NOMO-1 treated with dmso at 0.1 percent for 144 hours (cell line): Measurements from ENCODE around the gene CNBD2.
A peak's percentile ranks its signal among the peaks of the same experiment; 100 is the strongest.
"Not testable (repeated sequence)": the region's sequence is repeated elsewhere in the genome, so short reads cannot be mapped to it uniquely, and the experiment has no call there.

Experiments
- DNase-seq: peaks from one replicate; lab custom pipeline; 2025; ENCODE audit not compliant: unreplicated experiment; lab: John Stamatoyannopoulos, UW

Gene CNBD2

GRCh38 chr20:36018208-36018988 is 50.0 kb downstream of the CNBD2 start:
- no peak for DNase-seq

- not testable (repeated sequence) for DNase-seq
These were observed 57.7 kb downstream of the CNBD2 start for GRCh38 chr20:36026131-36026530.

- DNase-seq: no peak
These were observed 59.9 kb downstream of the CNBD2 start for GRCh38 chr20:36028106-36028808.

GRCh38 chr20:36030149-36030548 is 61.8 kb downstream of the CNBD2 start:
- DNase-seq: no peak

- no peak for DNase-seq
These were observed 63.4 kb downstream of the CNBD2 start for GRCh38 chr20:36031806-36032205.

GRCh38 chr20:36034875-36035274 is 66.5 kb downstream of the CNBD2 start:
- DNase-seq: no peak

GRCh38 chr20:36035745-36036144 is 67.4 kb downstream of the CNBD2 start:
- DNase-seq: no peak

- no peak for DNase-seq
These were observed 68.3 kb downstream of the CNBD2 start for GRCh38 chr20:36036688-36037087.

GRCh38 chr20:36040571-36040970 is 72.2 kb downstream of the CNBD2 start:
- no peak for DNase-seq

- DNase-seq: no peak
These were observed 75.1 kb downstream of the CNBD2 start for GRCh38 chr20:36043441-36043840.

GRCh38 chr20:36043892-36044515 is 75.6 kb downstream of the CNBD2 start:
- no peak for DNase-seq

GRCh38 chr20:36045373-36045714 is 77.0 kb downstream of the CNBD2 start:
- no peak for DNase-seq

GRCh38 chr20:36046073-36046798 is 77.8 kb downstream of the CNBD2 start:
- not testable (repeated sequence) for DNase-seq

GRCh38 chr20:36049408-36049807 is 81.0 kb downstream of the CNBD2 start:
- not testable (repeated sequence) for DNase-seq

- peak; percentile 83 for DNase-seq
These were observed 82.3 kb downstream of the CNBD2 start for GRCh38 chr20:36050436-36051317.

- no peak for DNase-seq
These were observed 83.1 kb downstream of the CNBD2 start for GRCh38 chr20:36051318-36052116.

GRCh38 chr20:36052117-36052513 is 83.7 kb downstream of the CNBD2 start:
- DNase-seq: no peak

GRCh38 chr20:36053863-36054518 is 85.6 kb downstream of the CNBD2 start:
- DNase-seq: not testable (repeated sequence)

- DNase-seq: no peak
These were observed 86.8 kb downstream of the CNBD2 start for GRCh38 chr20:36055145-36055544.
